HepG2 (cell line): ENCODE measurements around the gene PJA2. TPM values are rescaled to one million over a fixed set of nuclear protein-coding genes. Genes with fewer than 3 reads are reported as not detected.
"Not testable (repeated sequence)": the region's sequence is repeated elsewhere in the genome, so short reads cannot be mapped to it uniquely, and the experiment has no call there.

ENCODE experiments used
- ATAC-seq: fragments of 200-7000 bp; cut with Tn5 transposase; 3 replicates; pipeline ENCODE4 v1.9.1; 2020; ENCODE audit warnings: mild to moderate bottlenecking, moderate library complexity
- BruUV-seq: library from RNA; stranded (reverse); fragments of 400-500 nt; replicated peaks from 2 replicates; lab custom pipeline; 2021; lab: Mats Ljungman, UMichigan
- CTCF ChIA-PET: fragments of 300-600 bp; formaldehyde crosslinking; extraction: SDS; loops from one replicate; lab custom pipeline; 2021; ENCODE audit warnings: low total read pairs, inconsistent platforms, low intra/inter-chr PET ratio; lab: Yijun Ruan, JAX
- POLR2A ChIA-PET: fragments of 350-600 bp; sonication (Branson Sonifier 250); formaldehyde crosslinking; loops from one replicate; lab custom pipeline; 2020; ENCODE audit warnings: antibody characterized with exemption, inconsistent platforms; lab: Yijun Ruan, JAX
- DNase-seq: peaks from one replicate; pipeline ENCODE4 v3.0.0-alpha.2; 2015; ENCODE audit warnings: low spot score
- FAIRE-seq: peaks from 3 replicates; lab custom pipeline; 2011; peaks lifted over from hg19 to GRCh38; lab: Jason Lieb, UNC
- H2AFZ ChIP-seq: one replicate; pipeline ENCODE4 v1.6.1; 2011; ENCODE audit warnings: low read length, inconsistent platforms
- H3K27ac ChIP-seq: fragments of 300-600 bp; 3 replicates; pipeline ENCODE4 v1.8.0; 2011; ENCODE audit warnings: mixed run types, mild to moderate bottlenecking, mixed read lengths, low read length, inconsistent platforms; ENCODE audit not compliant: insufficient read depth; ENCODE audit errors: extremely low read length
- H3K27me3 ChIP-seq, 2 experiments: fragments of 200-600 bp in 1 of 2; 2 replicates in 1 of 2; 3 replicates in 1 of 2; pipeline versions ENCODE4 v1.6.0 to v1.8.0; 2011; ENCODE audit warnings: low read length in 2 of 2, mild to moderate bottlenecking in 2 of 2, moderate library complexity in 2 of 2, inconsistent platforms in 1 of 2; ENCODE audit not compliant: insufficient read depth in 2 of 2, control insufficient read depth in 1 of 2
- H3K36me3 ChIP-seq, 2 experiments: fragments of 200-600 bp in 1 of 2; replicated peaks in 1 of 2; 2 replicates in 1 of 2; 3 replicates in 1 of 2; pipeline versions ENCODE4 v1.5.1 to v1.8.0; 2011; ENCODE audit warnings: low read length in 2 of 2, inconsistent platforms in 1 of 2; ENCODE audit not compliant: insufficient read depth in 2 of 2, control insufficient read depth in 1 of 2
- H3K4me1 ChIP-seq: 2 replicates; pipeline ENCODE4 v1.5.1; 2012; ENCODE audit warnings: low read length, inconsistent platforms; ENCODE audit not compliant: insufficient read depth
- H3K4me2 ChIP-seq: 2 replicates; pipeline ENCODE4 v1.6.0; 2011; ENCODE audit warnings: low read depth, low read length, inconsistent platforms
- H3K4me3 ChIP-seq, 3 experiments: fragments of 200-600 bp in 1 of 3; sonication (generic), shearing (Covaris generic) in 1 of 3; replicated peaks in 1 of 3; 2 replicates each; pipeline ENCODE4 v1.5.1; 2011 to 2016; ENCODE audit warnings: low read length in 3 of 3, inconsistent platforms in 2 of 3, low read depth in 2 of 3, mild to moderate bottlenecking in 2 of 3, control low read depth in 1 of 3, mixed read lengths in 1 of 3; ENCODE audit not compliant: insufficient read depth in 1 of 3
- H3K79me2 ChIP-seq: one replicate; pipeline ENCODE4 v1.6.1; 2011; ENCODE audit warnings: low read length, inconsistent platforms; ENCODE audit not compliant: insufficient read depth
- H3K9ac ChIP-seq: 2 replicates; pipeline ENCODE4 v1.6.0; 2011; ENCODE audit warnings: mild to moderate bottlenecking, low read depth, low read length, inconsistent platforms; ENCODE audit not compliant: insufficient read depth
- H3K9me3 ChIP-seq: 2 replicates; pipeline ENCODE4 v1.5.1; 2012; ENCODE audit warnings: mild to moderate bottlenecking, low read length
- H4K20me1 ChIP-seq: 2 replicates; pipeline ENCODE4 v1.6.0; 2011; ENCODE audit warnings: inconsistent platforms, mild to moderate bottlenecking, low read length, moderate library complexity; ENCODE audit not compliant: insufficient read depth
- FOXP1 ChIP-seq, 2 experiments: fragments of 450-650 bp in 1 of 2; IDR thresholded peaks; 2 replicates each; pipeline ENCODE4 v1.6.1; 2017 to 2018; ENCODE audit warnings: antibody characterized with exemption in 1 of 2
- KAT8 ChIP-seq: IDR thresholded peaks from 2 replicates; pipeline ENCODE4 v1.6.1; 2016; ENCODE audit warnings: missing genetic modification reagents, missing compliant biosample characterization
- MXI1 ChIP-seq: IDR thresholded peaks from 3 replicates; pipeline ENCODE4 v1.6.1; 2012; ENCODE audit warnings: low read depth, low read length, inconsistent platforms, borderline replicate concordance
- NCOR1 ChIP-seq: fragments of 200-600 bp; sonication (generic); IDR thresholded peaks from 2 replicates; pipeline ENCODE4 v1.7.0; 2017; ENCODE audit warnings: antibody characterized with exemption, low read length, borderline replicate concordance
- NFKBIZ ChIP-seq: IDR thresholded peaks from 2 replicates; pipeline ENCODE4 v1.6.1; 2018; ENCODE audit warnings: missing genetic modification reagents, missing compliant biosample characterization
- NPAS2 ChIP-seq: sonication (generic); formaldehyde crosslinking; IDR thresholded peaks from 2 replicates; pipeline ENCODE4 v1.8.0; 2022; ENCODE audit warnings: mild to moderate bottlenecking, missing genetic modification reagents, borderline replicate concordance
- NR2F1 ChIP-seq, 2 experiments: fragments of 450-650 bp in 1 of 2; formaldehyde crosslinking in 1 of 2; IDR thresholded peaks; 2 replicates each; pipeline versions ENCODE4 v1.5.0 to v1.6.1; 2016 to 2020; ENCODE audit warnings: mild to moderate bottlenecking in 1 of 2, missing compliant biosample characterization in 1 of 2, missing genetic modification reagents in 1 of 2, moderate library complexity in 1 of 2
- RFX1 ChIP-seq: fragments of 450-650 bp; IDR thresholded peaks from 2 replicates; pipeline ENCODE4 v1.6.1; 2017
- RFX3 ChIP-seq: IDR thresholded peaks from 2 replicates; pipeline ENCODE4 v1.6.1; 2016; ENCODE audit warnings: missing biosample characterization, missing genetic modification reagents
- SIN3A ChIP-seq: IDR thresholded peaks from 2 replicates; pipeline ENCODE4 v1.6.1; 2011; ENCODE audit warnings: low read depth, mild to moderate bottlenecking, control low read depth, low read length, borderline replicate concordance
- SRF ChIP-seq: IDR thresholded peaks from 2 replicates; pipeline ENCODE4 v1.6.1; 2011; ENCODE audit warnings: mild to moderate bottlenecking, low read depth, low read length, moderate library complexity
- YY1 ChIP-seq: IDR thresholded peaks from 2 replicates; pipeline ENCODE4 v1.6.1; 2011; ENCODE audit warnings: low read length, low read depth, moderate library complexity, mild to moderate bottlenecking; ENCODE audit not compliant: insufficient read depth, insufficient replicate concordance
- ZNF382 ChIP-seq: sonication (generic); formaldehyde crosslinking; IDR thresholded peaks from 2 replicates; pipeline ENCODE4 v1.5.0; 2020; ENCODE audit warnings: missing genetic modification reagents, mild to moderate bottlenecking, borderline replicate concordance
- WGBS: methylation state at CpG from one replicate; pipeline ENCODE4 v1.1.6; 2017; ENCODE audit warnings: low lambda C conversion rate; 5-methylcytosine and 5-hydroxymethylcytosine counted together
- in situ Hi-C: cut with HindIII; loops from 2 replicates; pipeline ENCODE4 v1.10.0; 2017; ENCODE audit warnings: low pct_unique_long_range_greater_than_20kb; ENCODE audit not compliant: extremely low pct_ligation_motif_present
- intact Hi-C: fragments of 100-400 bp; cut with micrococcal nuclease; formaldehyde crosslinking; loops from one replicate; pipeline ENCODE4 v1.10.0; 2022; ENCODE audit not compliant: unreplicated experiment
- polyA plus RNA-seq, 8 experiments: library from polyadenylated mRNA; depleted of rRNA in 3 of 8; stranded (reverse) in 7 of 8; unstranded in 1 of 8; fragments of >200 nt; fragmentation: Illumina TruSeq in 4 of 8; extraction: Trizol in 4 of 8; gene quantifications; 2 replicates each; pipeline versions ENCODE4 v1.2.1 to v1.2.3, GENCODE V29; 2011 to 2016; ENCODE audit warnings: low read depth in 4 of 8, missing spikeins in 1 of 8, mixed read lengths in 1 of 8; ENCODE audit not compliant: insufficient read depth in 1 of 8
- total RNA-seq, 5 experiments: library from RNA; depleted of rRNA; stranded (reverse); fragments of >200 nt; fragmentation: Illumina TruSeq; extraction: Trizol; gene quantifications; 2 replicates each; pipeline ENCODE4 v1.2.3, GENCODE V29; 2016; ENCODE audit warnings: low read depth in 1 of 5
- TF ChIP-seq, protein P1 (sequence below): sonication (generic); formaldehyde crosslinking; IDR thresholded peaks from 2 replicates; pipeline ENCODE4 v1.5.0; 2020; ENCODE audit warnings: mild to moderate bottlenecking, missing genetic modification reagents, moderate library complexity

The PJA2 gene
- total and polyA plus RNA-seq, 2 of the 13 experiments (the other 11 are each of a cell fraction or from before 2014, with no cell fraction given): 39.4 to 41.4 TPM

- H3K36me3 ChIP-seq, H2AFZ ChIP-seq, H3K27ac ChIP-seq, H4K20me1 ChIP-seq, DNase-seq, in situ Hi-C loops, POLR2A ChIA-PET, H3K79me2 ChIP-seq, H3K9ac ChIP-seq, ATAC-seq, H3K27me3 ChIP-seq, CTCF ChIA-PET, FAIRE-seq, H3K4me3 ChIP-seq, BruUV-seq: not testable (repeated sequence)
- intact Hi-C loops: loop anchor here (5.0 kb wide), 3 partner anchors 53 to 1032 kb away; partner anchors contain the start of genes FBXL17 and FER
- peak overlapping the region; percentile 86 for H3K4me2 ChIP-seq
- H3K9me3 ChIP-seq: peaks cover 13% of the 10 kb centered on the region; the same call in 1 of the 2 replicates
- peaks cover 32% of the 10 kb centered on the region for H3K4me1 ChIP-seq
- 72% methylated on average over 2 of the region's 2 CpGs for WGBS
Observed at GRCh38 chr5:109413921-109414461, 4.2 kb upstream of the PJA2 start.

GRCh38 chr5:109413458-109413857 is 3.7 kb upstream of the PJA2 start:
- H3K4me3 ChIP-seq: peak overlapping the region in 1 of 3 experiments; percentile 44; a peak in 3 of 6 replicates
- 0 out of 2 replicates have a peak, but pooled peaks cover 4% of the 10 kb centered on the region for H4K20me1 ChIP-seq
- H3K36me3 ChIP-seq: no peaks in the 10 kb centered on the region
- FAIRE-seq (no peak), DNase-seq (peak; percentile 9), ATAC-seq (peak; percentile 1)
- H3K9ac ChIP-seq: peak overlapping the region; percentile 49
- peaks cover 13% of the 10 kb centered on the region; the same call in 1 of the 2 replicates for H3K9me3 ChIP-seq
- no TSS peak for BruUV-seq
- peak overlapping the region; percentile 76 for H2AFZ ChIP-seq
- H3K27me3 ChIP-seq: no peaks in the 10 kb centered on the region; a peak in 1 of 5 replicates
- peaks cover 32% of the 10 kb centered on the region for H3K4me1 ChIP-seq
- ChIA-PET POLR2A (no interaction called here), CTCF (no interaction called here)
- in situ Hi-C loops: no loop called here
- intact Hi-C loops: loop anchor here (5.0 kb wide), 3 partner anchors 54 to 1031 kb away; partner anchors contain the start of genes FBXL17 and FER
- H3K79me2 ChIP-seq: peaks cover 12% of the 10 kb centered on the region
- peak overlapping the region; percentile 86 for H3K4me2 ChIP-seq
- TF ChIP-seq YY1: no peak
- peak; percentile 88 for TF ChIP-seq RFX1
- no peak for TF ChIP-seq NFKBIZ (CRISPR knock-in tag)
- TF ChIP-seq ZNF382 (CRISPR knock-in tag): no peak
- 0 out of 2 replicates have a peak, but pooled peaks have one; percentile 21 for TF ChIP-seq KAT8 (CRISPR knock-in tag)
- peak in 1 of 2 experiments; percentile 49; a peak in 1 of 4 replicates for TF ChIP-seq NR2F1 (CRISPR knock-in tag; IDR thresholded peaks at IDR 0.05)
- TF ChIP-seq FOXP1 (IDR thresholded peaks at IDR 0.05): no peak
- peak; percentile 3; the same call in 1 of the 2 replicates for TF ChIP-seq FOXP1 (CRISPR knock-in tag; IDR thresholded peaks at IDR 0.05)
- peak; percentile 84; the same call in 2 of the 3 replicates for TF ChIP-seq MXI1
- no peak for TF ChIP-seq NPAS2
- TF ChIP-seq NCOR1: 0 out of 2 replicates have a peak, but pooled peaks have one; percentile 38
- peak; percentile 13; the same call in 1 of the 2 replicates for TF ChIP-seq SIN3A
- TF ChIP-seq, protein P1, sequence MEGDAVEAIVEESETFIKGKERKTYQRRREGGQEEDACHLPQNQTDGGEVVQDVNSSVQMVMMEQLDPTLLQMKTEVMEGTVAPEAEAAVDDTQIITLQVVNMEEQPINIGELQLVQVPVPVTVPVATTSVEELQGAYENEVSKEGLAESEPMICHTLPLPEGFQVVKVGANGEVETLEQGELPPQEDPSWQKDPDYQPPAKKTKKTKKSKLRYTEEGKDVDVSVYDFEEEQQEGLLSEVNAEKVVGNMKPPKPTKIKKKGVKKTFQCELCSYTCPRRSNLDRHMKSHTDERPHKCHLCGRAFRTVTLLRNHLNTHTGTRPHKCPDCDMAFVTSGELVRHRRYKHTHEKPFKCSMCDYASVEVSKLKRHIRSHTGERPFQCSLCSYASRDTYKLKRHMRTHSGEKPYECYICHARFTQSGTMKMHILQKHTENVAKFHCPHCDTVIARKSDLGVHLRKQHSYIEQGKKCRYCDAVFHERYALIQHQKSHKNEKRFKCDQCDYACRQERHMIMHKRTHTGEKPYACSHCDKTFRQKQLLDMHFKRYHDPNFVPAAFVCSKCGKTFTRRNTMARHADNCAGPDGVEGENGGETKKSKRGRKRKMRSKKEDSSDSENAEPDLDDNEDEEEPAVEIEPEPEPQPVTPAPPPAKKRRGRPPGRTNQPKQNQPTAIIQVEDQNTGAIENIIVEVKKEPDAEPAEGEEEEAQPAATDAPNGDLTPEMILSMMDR: 0 out of 2 replicates have a peak, but pooled peaks have one; percentile 9
- peak; percentile 80 for TF ChIP-seq SRF
- TF ChIP-seq RFX3 (CRISPR knock-in tag): peak; percentile 90
- H3K27ac ChIP-seq: peak overlapping the region; percentile 69
